ENCODE results near the gene RAB15. TPM values are rescaled to one million over a fixed set of nuclear protein-coding genes. Genes with fewer than 3 reads are reported as not detected.

Gene RAB15
- total and polyA plus RNA-seq, 11 donors, result 12.0 to 70.4 (median 22.5) TPM

GRCh38 chr14:64943556-64943955 lies 28.6 kb downstream of the RAB15 start:
- Histone ChIP-seq H3K27me3 (no peaks in the 10 kb centered on the region), H3K4me1 (peaks cover 0 to 8% (median 5%) of the 10 kb centered on the region in 12 donors), H3K4me3 (no peak overlapping the region), H3K36me3 (peaks cover 0 to 57% (median 9%) of the 10 kb centered on the region in 9 donors), H3K27ac (no peak overlapping the region), H3K9me3 (no peaks in the 10 kb centered on the region)
- ATAC-seq (no peak), DNase-seq (no peak)
- intact Hi-C loops (cut with DNase I), result no loop called here
- WGBS, 4 donors, result 74 to 95% (median 82%) methylated on average over 6 of the region's 6 CpGs
- TF ChIP-seq POLR2A (IDR thresholded peaks at IDR 0.05) (no peak), CTCF (IDR thresholded peaks at IDR 0.05) (no peak)

- no peak within 1 kb of the TSS for H3K4me3 ChIP-seq
- no peak within 1 kb of the TSS for H3K27ac ChIP-seq
- no peak for TF ChIP-seq POLR2A (IDR thresholded peaks at IDR 0.05)
- no peak for TF ChIP-seq CTCF (IDR thresholded peaks at IDR 0.05)
- H3K27me3 ChIP-seq, result no peaks in the 10 kb centered on the region
- no peak for DNase-seq
- no peaks in the 10 kb centered on the region for H3K9me3 ChIP-seq
- H3K36me3 ChIP-seq, result peaks cover 0 to 59% (median 8%) of the 10 kb centered on the region in 9 donors
- 87 to 93% (median 89%) methylated on average over 10 to 13 of the region's 13 CpGs for WGBS, 4 donors
- H3K4me1 ChIP-seq, result peaks cover 0 to 6% (median 1%) of the 10 kb centered on the region in 12 donors
- no peak for ATAC-seq
- intact Hi-C loops (cut with DNase I), result no loop called here
Measured at GRCh38 chr14:64942531-64943111, 29.5 kb downstream of the RAB15 start, which contains the start of gene GPX2. TSS of gene GPX2 (minus strand) at chr14:64942745. CDS start at chr14:64942726, 19 bp downstream.

GRCh38 chr14:64940336-64940910 lies 31.7 kb downstream of the RAB15 start:
- intact Hi-C loops (cut with DNase I), result no loop called here
- WGBS, 4 donors, result 89 to 97% (median 96%) methylated on average over 3 of the region's 3 CpGs
- ATAC-seq (no peak), DNase-seq (no peak)
- H3K36me3 ChIP-seq, result peaks cover 0 to 61% (median 8%) of the 10 kb centered on the region in 9 donors
- no peak overlapping the region for H3K27ac ChIP-seq
- no peaks in the 10 kb centered on the region for H3K9me3 ChIP-seq
- H3K4me1 ChIP-seq, result peaks cover 0 to 19% (median 10%) of the 10 kb centered on the region in 12 donors
- H3K4me3 ChIP-seq, result no peak overlapping the region
- TF ChIP-seq CTCF (IDR thresholded peaks at IDR 0.05), result no peak
- no peak for TF ChIP-seq POLR2A (IDR thresholded peaks at IDR 0.05)
- no peaks in the 10 kb centered on the region for H3K27me3 ChIP-seq

DNA sequence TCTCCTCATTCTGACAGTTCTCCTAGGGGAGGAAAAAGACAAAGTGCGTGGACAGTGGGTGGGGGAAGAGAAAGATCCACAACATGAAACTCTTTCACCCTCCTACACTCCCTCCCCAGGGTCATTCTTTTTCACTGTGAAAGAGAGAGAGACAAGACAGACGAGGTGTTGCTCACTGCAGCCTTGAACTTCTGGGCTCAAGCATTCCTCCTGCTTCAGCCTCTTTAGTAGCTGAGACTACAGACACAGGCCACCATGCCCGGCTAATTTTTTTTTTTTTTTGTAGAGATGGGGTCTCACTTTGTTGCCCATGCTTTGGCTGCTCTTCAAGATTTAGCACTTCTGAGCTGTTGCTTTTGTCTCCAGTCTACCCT lies 32.3 kb downstream of the RAB15 start:
- TF ChIP-seq POLR2A (IDR thresholded peaks at IDR 0.05) (no peak), CTCF (IDR thresholded peaks at IDR 0.05) (no peak)
- Histone ChIP-seq H3K36me3 (peaks cover 0 to 62% (median 9%) of the 10 kb centered on the region in 9 donors), H3K27ac (no peak overlapping the region), H3K4me3 (no peak overlapping the region), H3K27me3 (no peaks in the 10 kb centered on the region), H3K9me3 (no peaks in the 10 kb centered on the region), H3K4me1 (peaks cover 0 to 25% (median 12%) of the 10 kb centered on the region in 12 donors)
- WGBS, 4 donors, result 78 to 93% (median 85%) methylated on average over 3 of the region's 3 CpGs
- DNase-seq, result no peak
- intact Hi-C loops (cut with DNase I), result no loop called here
- no peak for ATAC-seq
